HG02763 (cell line): Measurements from ENCODE around the gene MUC22.
"Not testable (repeated sequence)": the region's sequence is repeated elsewhere in the genome, so short reads cannot be mapped to it uniquely, and the experiment has no call there.

Experiments
- ATAC-seq: cut with Tn5 transposase; IDR thresholded peaks from one replicate; pipeline ENCODE4 v1.9.1; 2021; ENCODE audit warnings: mild to moderate bottlenecking, moderate library complexity; ENCODE audit not compliant: unreplicated experiment

The MUC22 gene

DNA sequence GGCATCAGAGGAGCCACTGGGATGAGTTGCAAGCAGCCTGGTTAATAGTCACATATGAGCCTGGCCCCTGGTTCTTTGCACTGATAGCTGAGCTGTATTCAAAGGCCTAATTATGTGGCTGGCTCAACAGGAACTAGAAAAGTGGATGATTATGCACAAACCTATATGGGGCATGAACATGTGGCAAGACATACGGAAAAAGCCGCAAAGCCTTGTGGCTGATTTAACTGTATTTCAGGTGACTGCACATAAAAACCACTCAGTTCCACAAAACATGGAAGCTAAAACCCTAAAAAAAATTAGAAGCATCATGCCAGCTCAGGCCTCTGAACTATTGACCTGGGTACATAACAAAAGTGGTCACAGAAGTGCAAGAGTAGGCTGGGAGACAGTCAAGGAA is 13.0 kb upstream of the MUC22 start:
- ATAC-seq: no peak

DNA sequence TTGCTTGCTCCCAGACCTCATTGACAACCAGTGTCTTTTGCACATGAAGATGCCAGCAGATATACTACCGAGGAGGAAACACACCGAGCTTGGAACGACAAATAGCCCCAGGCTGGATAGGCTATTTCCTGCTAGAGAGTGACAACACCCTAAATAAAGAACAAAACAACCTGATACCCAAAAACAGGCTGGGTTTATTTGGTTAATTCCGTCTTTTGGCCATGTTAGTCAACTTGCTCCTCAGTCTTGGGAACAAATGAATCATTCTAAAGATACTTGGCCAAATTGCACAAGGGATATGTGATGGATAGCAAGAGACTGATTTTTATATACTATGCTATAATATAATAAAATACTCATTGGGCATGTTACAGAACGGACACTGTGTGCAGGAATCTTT is 11.5 kb upstream of the MUC22 start:
- no peak for ATAC-seq

DNA sequence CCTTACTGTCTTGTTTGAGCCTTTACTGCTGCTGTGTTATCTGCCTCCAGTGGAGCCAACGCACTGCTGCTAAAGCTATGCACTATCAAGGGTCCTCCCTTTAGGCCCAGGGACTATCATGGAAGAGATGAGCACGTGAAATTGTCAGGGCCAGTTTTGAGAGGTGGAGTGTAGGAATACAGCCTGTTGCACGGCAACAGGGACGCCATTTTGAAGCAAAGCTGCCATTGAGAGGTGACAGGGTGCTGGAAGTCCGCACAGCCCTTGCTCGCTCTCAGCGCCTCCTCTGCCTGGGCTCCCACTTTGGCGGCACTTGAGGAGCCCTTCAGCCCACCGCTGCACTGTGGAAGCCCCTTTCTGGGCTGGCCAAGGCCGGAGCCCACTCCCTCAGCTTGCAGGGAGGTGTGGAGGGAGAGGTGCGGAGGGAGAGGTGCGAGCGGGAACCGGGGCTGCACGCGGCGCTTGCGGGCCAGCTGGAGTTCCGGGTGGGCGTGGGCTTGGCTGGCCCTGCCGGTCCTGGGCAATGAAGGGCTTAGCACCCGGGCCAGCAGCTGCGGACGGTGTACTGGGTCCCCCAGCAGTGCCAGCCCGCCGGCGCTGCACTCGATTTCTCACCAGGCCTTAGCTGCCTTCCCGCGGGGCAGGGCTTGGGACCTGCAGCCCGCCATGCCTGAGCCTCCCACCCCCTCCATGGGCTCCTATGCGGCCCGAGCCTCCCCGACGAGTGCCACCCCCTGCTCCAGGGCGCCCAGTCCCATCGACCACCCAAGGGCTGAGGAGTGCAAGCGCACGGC is 10.0 kb upstream of the MUC22 start:
- ATAC-seq: not testable (repeated sequence)

DNA sequence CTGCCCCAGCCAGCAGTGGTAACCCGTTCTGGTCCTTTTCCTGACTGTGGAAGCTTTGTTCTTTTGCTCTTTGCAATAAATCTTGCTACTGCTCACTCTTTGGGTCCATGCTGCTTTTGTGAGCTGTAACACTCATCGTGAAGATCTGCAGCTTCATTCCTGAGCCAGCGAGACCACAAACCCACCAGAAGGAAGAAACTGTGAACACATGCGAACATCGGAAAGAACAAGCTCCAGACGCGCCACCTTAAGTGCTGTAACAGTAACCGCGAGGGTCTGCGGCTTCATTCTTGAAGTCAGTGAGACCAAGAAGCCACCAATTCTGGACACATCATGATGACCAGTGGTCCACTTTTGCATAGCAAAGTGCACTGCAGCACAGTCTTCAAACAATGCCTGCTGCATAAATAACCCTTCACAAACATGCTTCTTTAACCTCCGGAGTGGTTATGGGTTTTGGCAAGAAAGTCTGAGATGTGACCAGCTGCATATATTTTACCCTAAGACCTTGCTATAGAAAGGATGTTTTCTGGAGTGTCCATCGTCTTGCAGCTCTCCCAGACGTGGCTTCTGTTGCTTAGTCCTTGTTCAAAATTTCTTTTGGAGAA is 8.9 kb upstream of the MUC22 start:
- ATAC-seq: no peak

DNA sequence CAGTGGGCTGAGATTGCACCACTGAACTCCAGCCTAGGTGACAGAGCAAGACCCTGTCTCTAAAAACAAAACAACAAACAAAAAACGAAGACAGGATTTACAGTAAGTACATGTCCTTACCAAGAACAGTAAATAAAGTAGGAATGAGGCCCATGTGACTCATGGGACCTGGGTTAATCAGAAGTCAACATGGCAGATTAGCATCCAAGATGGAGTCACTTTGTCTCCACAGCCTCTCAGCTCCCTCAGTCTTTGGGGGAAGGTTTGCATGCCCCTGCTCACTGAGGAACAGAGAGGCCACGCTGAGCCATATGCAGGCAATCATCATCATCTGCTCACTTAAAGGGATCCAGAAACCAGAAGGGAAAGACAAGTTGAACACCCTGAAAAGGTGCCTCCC is 7.8 kb upstream of the MUC22 start:
- no peak for ATAC-seq

DNA sequence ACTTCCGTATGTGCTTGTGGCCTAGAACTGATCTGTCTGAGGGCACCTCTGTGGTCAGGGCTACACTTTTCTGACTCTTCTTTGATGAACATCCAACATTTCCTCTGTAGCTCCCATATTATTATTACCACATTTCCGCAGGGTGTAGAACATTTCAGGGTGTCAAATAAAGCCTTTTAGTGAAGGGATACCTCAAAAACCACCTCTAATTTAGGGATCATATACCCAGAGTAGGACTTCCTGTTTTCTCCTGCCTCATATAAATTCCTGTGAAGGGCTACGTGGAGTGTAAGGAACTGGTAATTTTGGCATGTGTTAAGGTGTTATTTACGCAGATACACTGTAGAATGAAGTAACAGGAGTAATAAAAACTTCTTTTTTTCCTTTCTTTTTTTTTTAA is 5.5 kb upstream of the MUC22 start:
- ATAC-seq: no peak

DNA sequence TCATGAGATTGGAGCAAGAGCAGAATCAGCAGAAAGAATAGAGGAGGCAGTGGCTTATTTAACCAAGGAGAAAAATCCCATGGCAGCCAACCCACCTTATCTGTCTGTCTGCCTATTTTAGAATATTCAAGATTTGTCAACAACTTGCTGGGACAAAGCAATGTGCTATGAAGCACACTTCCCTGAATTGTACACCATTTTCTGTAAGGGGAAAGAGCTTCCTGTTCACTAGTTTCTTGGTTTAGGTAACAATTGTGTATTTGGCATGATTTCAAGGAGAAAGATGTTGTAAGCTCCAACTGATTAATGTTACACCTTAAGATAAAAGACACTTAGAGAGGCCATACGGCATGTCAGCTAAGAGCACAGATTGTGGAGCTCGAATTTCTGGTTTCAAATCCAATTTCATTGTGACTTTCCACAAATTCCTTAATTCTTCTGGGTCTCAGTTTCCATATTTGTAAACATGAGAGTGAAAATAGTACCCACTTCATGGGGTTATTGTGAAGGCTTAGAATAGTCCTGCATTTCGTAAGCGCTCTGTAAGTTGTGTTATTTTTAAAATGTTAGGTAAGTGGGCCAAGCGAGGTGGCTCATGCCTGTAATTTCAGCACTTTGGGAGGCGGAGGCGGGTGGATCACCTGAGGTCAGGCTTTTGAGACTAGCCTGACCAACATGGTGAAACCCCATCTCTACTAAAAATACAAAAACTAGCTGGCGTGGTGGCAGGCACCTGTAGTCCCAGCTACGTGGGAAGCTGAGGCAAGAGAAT is 4.8 kb upstream of the MUC22 start:
- no peak for ATAC-seq

DNA sequence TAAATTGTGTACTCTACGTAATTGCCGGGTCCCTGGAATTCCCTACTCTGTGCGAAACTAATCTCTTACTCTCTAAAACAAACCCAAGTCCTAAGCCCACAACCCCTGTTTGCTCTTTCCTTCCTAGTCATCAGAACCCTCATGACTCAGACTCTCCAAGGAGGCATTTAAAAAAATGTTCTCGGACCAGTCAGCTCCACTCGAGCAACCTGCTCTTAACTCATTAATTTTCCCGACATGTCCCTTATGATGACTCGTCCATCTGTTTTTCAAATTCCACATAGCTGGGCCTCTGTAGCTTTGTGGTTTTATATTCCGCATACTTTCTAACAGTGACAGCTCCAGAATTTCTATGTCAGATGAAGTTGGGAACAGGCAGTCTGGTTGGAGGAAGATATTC is 2.6 kb upstream of the MUC22 start:
- no peak for ATAC-seq

DNA sequence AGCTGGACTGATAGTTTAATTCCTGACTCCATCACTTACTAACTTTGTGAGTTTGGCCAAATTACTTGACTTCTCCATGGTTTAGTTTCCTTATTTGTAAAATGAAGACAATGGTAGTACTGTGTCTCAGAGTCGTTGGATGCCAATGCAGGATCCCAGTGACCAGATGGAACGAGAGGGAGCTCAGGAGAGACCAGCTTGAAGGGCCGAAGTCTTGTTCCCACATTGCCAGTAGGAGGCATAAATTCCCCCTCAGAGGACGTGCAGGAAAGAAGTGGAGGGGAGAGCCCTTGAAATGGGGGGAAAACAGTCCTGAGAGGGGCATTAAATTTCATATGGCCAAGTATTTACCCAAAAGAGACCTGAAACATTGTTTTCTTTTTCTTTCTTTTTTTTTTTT is 2.1 kb upstream of the MUC22 start:
- ATAC-seq: no peak

DNA sequence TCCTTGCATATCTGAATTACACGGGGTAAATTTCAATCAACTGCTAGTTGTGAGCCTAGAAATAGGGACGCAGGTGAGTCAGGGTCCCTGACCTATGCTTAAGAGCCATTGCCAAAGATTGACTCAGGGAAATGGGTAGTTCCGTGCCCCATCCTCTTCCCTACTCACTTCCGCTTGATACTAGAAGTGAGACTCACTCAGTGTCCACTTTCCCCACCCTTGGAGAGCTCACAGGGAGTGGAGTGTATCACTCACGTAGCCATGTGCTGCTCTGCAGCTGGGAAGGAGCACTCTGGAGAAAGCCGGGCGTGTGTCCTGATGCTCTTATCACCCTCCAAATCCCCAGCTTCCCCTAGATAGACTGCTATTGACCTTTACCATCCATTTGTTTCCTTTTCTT is 543 bp upstream of the MUC22 start:
- ATAC-seq: no peak

DNA sequence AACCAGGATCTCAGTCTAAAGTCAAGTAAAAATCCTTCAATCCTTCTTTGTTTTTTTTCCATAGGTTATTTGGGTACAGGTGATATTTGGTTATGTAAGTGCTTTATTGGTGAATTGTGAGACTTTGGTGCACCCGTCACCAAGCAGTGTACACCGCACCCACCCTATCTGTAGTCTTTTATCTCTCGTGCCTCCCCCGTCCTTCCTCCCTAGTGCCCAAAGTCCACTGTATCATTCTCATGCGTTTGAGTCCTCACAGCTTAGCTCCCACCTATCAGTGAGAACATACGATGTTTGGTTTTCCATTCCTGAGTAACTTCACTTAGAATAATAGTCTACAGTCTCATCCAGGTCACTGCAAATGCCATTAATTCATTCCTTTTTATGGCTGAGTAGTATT is 879 bp downstream of the MUC22 start:
- ATAC-seq: no peak

DNA sequence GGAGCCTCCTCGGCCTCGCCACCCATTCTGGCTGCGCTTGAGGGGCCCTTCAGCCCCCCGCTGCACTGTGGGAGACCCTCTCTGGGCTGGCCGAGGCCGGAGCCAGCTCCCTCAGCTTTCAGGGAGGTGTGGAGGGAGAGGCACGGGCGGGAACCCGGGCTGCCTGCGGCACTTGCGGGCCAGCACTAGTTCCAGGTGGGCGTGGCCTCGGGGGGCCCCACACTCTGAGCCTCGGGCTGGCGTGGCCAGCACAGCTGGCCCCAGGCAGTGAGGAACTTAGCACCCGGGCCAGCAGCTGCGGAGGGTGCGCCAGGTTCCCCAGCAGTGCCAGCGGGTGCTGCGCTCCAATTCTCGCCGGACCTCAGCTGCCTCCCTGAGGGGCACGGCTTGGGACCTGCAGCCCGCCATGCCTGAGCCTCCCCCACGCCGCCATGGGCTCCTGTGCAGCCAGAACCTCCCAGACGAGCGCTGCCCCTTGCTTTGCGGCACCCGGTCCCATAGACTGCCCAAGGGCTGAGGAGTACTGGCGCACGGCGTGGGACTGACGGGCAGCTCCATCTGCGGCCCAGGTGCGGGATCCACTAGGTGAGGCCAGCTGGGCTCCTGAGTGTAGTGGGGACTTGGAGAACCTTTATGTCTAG is 6.5 kb downstream of the MUC22 start:
- no peak for ATAC-seq

DNA sequence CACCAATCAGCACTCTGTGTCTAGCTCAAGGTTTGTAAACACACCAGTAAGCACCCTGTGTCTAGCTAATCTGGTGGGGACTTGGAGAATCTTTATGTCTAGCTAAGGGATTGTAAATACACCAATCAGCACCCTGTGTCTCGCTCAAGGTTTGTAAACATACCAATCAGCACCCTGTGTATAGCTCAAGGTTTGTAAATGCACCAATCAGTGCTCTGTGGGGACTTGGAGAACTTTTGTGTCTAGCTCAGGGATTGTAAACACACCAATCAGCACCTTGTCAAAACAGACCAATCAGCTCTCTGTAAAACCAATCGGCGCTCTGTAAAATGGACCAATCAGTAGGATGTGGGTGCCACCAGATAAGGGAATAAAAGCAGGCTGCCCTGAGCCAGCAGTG is 7.2 kb downstream of the MUC22 start:
- ATAC-seq: not testable (repeated sequence)

DNA sequence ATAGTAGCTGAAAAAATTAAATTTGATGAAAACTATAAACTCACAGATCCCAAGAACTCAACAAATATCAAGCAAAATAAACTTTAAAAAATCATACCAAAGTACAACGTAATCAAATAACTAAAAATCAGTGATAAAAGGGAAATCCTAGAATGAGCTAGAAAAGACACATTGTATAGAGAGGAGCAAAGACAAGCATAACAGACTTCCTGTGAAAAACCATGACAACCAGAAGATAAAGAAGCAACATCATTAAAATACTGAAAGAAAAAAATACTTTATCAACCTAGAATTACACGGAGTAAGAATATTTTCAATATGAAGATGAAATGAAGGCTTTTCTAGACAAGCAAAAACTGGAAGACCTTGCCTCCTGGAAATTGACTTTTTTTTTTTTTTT is 9.8 kb downstream of the MUC22 start:
- ATAC-seq: no peak

DNA sequence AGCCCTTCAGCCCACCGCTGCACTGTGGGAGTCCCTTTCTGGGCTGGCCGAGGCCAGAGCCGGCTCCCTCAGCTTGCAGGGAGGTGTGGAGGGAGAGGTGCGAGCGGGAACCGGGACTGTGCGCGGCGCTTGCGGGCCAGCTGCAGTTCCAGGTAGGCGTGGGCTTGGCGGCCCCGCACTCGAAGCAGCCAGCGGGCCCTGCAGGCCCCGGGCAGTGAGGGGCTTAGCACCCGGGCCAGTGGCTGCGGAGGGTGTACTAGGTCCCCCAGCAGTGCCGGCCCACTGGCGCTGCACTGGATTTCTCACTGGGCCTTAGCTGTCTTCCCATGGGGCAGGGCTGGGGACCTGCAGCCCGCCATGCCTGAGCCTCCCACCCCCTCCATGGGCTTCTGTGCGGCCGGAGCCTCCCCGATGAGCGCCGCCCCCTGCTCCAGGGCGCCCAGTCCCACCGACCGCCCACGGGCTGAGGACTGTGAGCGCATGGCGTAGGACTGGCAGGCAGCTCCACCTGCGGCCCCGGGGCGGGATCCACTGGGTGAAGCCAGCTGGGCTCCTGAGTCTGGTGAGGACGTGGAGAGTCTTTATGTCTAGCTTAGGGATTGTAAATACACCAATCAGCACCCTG is 10.5 kb downstream of the MUC22 start:
- ATAC-seq: not testable (repeated sequence)

DNA sequence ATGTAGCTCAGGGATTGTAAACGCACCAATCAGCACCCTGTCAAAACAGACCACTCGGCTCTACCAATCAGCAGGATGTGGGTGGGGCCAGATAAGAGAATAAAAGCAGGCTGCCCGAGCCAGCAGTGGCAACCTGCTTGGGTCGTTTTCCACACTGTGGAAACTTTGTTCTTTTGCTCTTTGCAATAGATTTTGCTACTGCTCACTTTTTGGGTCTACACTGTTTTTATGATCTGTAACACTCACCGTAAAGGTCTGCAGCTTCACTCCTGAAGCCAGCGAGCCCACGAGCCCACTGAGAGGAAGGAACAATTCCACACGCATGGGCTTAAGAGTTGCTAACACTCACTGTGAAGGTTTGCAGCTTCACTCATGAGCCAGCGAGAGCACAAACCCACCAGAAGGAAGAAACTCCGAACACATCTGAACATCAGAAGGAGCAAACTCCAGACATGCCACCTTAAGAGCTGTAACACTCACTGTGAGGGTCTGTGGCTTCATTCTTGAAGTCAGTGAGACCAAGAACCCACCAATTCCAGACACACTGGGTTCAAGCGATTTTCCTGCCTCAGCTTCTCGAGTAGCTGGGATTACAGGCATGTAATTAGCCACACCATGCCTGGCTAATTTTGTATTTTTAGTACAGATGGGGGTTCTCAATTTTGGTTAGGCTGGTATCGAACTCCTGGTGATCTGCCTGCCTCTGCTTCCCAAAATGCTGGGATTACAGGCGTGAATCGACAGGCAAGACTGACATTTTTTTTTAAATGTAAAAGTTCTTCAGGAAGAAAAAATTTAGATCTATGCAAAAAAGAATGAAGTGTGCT is 11.6 kb downstream of the MUC22 start:
- not testable (repeated sequence) for ATAC-seq

DNA sequence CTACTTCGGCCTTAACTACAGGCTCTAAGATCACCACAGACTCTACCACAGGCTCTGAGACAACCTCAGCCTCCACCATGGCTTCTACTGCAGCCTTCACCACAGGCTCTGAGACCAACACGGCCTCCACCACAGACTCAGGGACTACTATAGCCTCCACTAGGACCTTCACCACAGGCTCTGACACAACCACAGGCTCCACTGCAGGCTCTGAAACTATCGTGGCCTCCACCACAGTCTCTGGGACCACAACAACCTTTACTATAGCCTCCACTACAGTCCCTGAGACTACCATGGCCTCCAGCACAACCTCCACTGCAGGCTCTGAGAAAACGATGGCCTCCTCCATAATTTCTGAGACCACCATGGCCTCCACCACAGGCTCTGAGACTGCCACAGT is 15.3 kb downstream of the MUC22 start:
- ATAC-seq: no peak

DNA sequence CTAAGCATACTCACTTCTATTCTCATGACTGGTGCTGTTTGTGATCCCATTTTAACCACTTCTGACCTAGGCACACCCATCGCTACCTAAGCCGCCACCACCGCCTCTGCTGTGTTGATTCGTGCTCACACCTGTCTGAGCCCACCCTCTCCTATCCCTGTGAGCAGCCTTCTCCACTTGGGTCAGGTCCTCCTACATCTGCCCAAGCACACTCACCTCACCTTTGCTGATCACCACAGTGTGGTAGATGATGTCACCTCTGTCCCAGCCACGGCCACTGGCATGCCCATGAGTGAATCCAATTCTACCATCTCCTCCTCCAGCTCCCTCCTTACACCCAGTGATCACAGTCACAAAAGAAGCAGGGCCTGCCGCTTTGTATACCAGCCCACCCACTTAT is 20.8 kb downstream of the MUC22 start:
- ATAC-seq: no peak

DNA sequence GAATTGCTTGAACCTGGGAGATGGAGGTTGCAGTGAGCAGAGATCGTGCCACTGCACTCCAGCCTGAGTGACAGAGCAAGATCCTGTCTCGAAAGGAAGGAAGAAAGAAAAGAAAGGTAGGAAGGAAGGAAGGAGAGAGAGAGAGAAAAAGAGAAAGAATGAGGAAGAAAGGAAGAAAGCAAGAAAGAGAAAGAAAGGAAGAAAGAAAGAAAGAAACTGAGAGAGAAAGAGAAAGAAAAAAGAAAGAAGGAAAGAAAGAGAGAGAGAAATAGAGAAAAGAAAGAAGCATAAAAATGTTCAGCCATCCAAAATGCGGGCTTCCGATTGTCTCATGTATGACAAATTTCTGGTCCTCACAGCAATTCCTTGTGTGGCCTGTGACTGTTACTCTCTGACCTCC is 22.8 kb downstream of the MUC22 start:
- ATAC-seq: no peak

DNA sequence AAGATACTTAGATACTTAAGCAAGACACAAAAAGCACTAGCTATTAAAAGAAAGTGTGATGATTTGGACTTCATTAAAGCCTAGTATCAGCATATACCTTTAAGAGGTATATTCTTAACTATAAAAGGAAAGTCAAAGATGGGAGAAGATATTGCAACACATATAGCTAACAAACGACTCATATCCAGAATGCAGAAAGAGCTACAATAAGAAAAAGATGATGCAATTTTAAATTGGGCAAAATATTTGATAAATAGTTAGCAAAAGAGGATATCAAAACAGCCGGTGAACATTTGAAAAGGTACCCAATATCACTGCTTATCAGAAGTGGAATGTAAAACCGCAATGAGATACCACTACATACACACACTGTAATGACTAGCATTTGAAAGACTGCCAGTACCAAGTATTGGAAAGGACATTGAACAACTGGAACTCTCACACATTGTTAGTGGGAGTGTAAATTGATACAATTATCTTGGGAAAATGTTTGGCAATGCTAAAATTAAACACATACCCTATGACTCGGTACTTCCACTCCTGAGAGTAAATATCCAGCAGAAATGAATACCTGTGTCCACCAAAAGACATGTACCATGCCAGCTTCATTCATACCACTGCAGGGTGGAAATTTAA is 25.7 kb downstream of the MUC22 start:
- ATAC-seq: no peak
